ENCODE measurements around the gene PPIH.

DNA sequence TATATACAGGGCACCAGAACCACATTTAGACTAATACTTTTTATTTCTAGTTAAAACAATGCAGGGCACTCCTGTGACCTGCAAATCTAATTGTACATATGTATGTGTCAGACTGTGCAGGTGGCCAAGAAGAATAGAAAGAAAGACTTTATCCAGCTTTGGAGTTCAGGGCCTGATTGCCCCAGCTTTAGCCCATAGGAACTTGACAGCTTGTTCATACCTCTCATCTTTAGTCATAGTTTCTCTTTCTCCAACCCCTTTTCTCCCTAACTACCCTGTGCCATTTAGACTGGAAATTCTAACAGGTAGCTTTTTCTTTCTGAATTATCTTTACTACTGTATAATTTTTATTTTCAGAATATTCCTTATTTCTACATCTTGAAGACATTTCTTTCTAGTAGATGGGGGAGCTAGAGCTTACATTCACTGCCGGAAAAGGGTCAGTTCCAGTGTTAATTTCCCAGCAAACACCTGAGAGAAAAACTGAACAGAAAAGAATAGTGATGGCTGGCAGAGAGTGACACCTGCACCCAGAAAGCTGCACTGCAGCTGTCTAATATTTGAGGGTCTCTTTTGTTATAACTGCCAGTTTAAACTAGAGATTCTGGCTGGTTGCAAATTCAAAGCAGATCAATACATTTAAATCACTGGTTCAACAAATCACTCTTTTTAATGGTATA, 32.4 kb downstream of the PPIH start:
- TF ChIP-seq, protein P1, sequence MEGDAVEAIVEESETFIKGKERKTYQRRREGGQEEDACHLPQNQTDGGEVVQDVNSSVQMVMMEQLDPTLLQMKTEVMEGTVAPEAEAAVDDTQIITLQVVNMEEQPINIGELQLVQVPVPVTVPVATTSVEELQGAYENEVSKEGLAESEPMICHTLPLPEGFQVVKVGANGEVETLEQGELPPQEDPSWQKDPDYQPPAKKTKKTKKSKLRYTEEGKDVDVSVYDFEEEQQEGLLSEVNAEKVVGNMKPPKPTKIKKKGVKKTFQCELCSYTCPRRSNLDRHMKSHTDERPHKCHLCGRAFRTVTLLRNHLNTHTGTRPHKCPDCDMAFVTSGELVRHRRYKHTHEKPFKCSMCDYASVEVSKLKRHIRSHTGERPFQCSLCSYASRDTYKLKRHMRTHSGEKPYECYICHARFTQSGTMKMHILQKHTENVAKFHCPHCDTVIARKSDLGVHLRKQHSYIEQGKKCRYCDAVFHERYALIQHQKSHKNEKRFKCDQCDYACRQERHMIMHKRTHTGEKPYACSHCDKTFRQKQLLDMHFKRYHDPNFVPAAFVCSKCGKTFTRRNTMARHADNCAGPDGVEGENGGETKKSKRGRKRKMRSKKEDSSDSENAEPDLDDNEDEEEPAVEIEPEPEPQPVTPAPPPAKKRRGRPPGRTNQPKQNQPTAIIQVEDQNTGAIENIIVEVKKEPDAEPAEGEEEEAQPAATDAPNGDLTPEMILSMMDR (IDR thresholded peaks at IDR 0.05; ENCODE audit: insufficient read depth, low read length): no peak
- TF ChIP-seq, protein P2, sequence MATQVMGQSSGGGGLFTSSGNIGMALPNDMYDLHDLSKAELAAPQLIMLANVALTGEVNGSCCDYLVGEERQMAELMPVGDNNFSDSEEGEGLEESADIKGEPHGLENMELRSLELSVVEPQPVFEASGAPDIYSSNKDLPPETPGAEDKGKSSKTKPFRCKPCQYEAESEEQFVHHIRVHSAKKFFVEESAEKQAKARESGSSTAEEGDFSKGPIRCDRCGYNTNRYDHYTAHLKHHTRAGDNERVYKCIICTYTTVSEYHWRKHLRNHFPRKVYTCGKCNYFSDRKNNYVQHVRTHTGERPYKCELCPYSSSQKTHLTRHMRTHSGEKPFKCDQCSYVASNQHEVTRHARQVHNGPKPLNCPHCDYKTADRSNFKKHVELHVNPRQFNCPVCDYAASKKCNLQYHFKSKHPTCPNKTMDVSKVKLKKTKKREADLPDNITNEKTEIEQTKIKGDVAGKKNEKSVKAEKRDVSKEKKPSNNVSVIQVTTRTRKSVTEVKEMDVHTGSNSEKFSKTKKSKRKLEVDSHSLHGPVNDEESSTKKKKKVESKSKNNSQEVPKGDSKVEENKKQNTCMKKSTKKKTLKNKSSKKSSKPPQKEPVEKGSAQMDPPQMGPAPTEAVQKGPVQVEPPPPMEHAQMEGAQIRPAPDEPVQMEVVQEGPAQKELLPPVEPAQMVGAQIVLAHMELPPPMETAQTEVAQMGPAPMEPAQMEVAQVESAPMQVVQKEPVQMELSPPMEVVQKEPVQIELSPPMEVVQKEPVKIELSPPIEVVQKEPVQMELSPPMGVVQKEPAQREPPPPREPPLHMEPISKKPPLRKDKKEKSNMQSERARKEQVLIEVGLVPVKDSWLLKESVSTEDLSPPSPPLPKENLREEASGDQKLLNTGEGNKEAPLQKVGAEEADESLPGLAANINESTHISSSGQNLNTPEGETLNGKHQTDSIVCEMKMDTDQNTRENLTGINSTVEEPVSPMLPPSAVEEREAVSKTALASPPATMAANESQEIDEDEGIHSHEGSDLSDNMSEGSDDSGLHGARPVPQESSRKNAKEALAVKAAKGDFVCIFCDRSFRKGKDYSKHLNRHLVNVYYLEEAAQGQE (IDR thresholded peaks at IDR 0.05; ENCODE audit: insufficient replicate concordance, low read depth): no peak

Data from HL-60 (cell line).